HepG2 (cell line): ENCODE data around the gene S100A7. TPM values are rescaled to one million over a fixed set of nuclear protein-coding genes. Genes with fewer than 3 reads are reported as not detected.

Experiments used
- DNMT3B ChIP-seq: conservative IDR thresholded peaks from 2 replicates; pipeline ENCODE4 v1.6.1; 2016; ENCODE audit warnings: missing biosample characterization, control low read depth
- KDM1A ChIP-seq: IDR thresholded peaks from 2 replicates; pipeline ENCODE4 v1.6.1; 2016; ENCODE audit warnings: missing compliant biosample characterization
- MAFG ChIP-seq: sonication (generic); formaldehyde crosslinking; IDR thresholded peaks from 2 replicates; pipeline ENCODE4 v1.5.1; 2020; ENCODE audit warnings: mild to moderate bottlenecking, missing genetic modification reagents
- NCOR1 ChIP-seq: fragments of 200-600 bp; sonication (generic); IDR thresholded peaks from 2 replicates; pipeline ENCODE4 v1.7.0; 2017; ENCODE audit warnings: antibody characterized with exemption, low read length, borderline replicate concordance
- SRSF4 ChIP-seq: fragments of 200-400 bp; formaldehyde crosslinking; IDR thresholded peaks from one replicate; pipeline ENCODE4 v1.6.1; 2018; ENCODE audit warnings: mild to moderate bottlenecking, low read depth, low read length, moderate library complexity; ENCODE audit not compliant: poor library complexity, severe bottlenecking
- ZIK1 ChIP-seq: sonication (generic); formaldehyde crosslinking; IDR thresholded peaks from 2 replicates; pipeline ENCODE4 v1.5.0; 2020; ENCODE audit warnings: mild to moderate bottlenecking, low read depth, missing genetic modification reagents, borderline replicate concordance
- ZMYM4 ChIP-seq: sonication (generic); formaldehyde crosslinking; IDR thresholded peaks from 2 replicates; pipeline ENCODE4 v1.8.1; 2023; ENCODE audit warnings: mild to moderate bottlenecking, missing genetic modification reagents
- ZNF382 ChIP-seq: sonication (generic); formaldehyde crosslinking; IDR thresholded peaks from 2 replicates; pipeline ENCODE4 v1.5.0; 2020; ENCODE audit warnings: missing genetic modification reagents, mild to moderate bottlenecking, borderline replicate concordance
- polyA plus RNA-seq, 8 experiments: library from polyadenylated mRNA; depleted of rRNA in 3 of 8; stranded (reverse) in 7 of 8; unstranded in 1 of 8; fragments of >200 nt; fragmentation: Illumina TruSeq in 4 of 8; extraction: Trizol in 4 of 8; gene quantifications; 2 replicates each; pipeline versions ENCODE4 v1.2.1 to v1.2.3, GENCODE V29; 2011 to 2016; ENCODE audit warnings: low read depth in 4 of 8, missing spikeins in 1 of 8, mixed read lengths in 1 of 8; ENCODE audit not compliant: insufficient read depth in 1 of 8
- total RNA-seq, 5 experiments: library from RNA; depleted of rRNA; stranded (reverse); fragments of >200 nt; fragmentation: Illumina TruSeq; extraction: Trizol; gene quantifications; 2 replicates each; pipeline ENCODE4 v1.2.3, GENCODE V29; 2016; ENCODE audit warnings: low read depth in 1 of 5
- TF ChIP-seq, protein P1 (sequence below): sonication (generic); formaldehyde crosslinking; IDR thresholded peaks from 2 replicates; pipeline ENCODE4 v1.4.0; 2020; ENCODE audit warnings: mild to moderate bottlenecking, missing genetic modification reagents
- TF ChIP-seq, protein P2 (sequence below): IDR thresholded peaks from 2 replicates; pipeline ENCODE4 v1.6.1; 2016
- TF ChIP-seq, protein P3 (sequence below): sonication (generic); formaldehyde crosslinking; IDR thresholded peaks from 2 replicates; pipeline ENCODE4 v1.5.0; 2020; ENCODE audit warnings: missing genetic modification reagents
- TF ChIP-seq, protein P4 (sequence below): sonication (generic); formaldehyde crosslinking; IDR thresholded peaks from 2 replicates; pipeline ENCODE4 v1.4.0; 2020; ENCODE audit warnings: missing genetic modification reagents

The S100A7 gene
- total and polyA plus RNA-seq, 2 of the 13 experiments (the other 11 are each of a cell fraction or from before 2014, with no cell fraction given) = not detected

DNA sequence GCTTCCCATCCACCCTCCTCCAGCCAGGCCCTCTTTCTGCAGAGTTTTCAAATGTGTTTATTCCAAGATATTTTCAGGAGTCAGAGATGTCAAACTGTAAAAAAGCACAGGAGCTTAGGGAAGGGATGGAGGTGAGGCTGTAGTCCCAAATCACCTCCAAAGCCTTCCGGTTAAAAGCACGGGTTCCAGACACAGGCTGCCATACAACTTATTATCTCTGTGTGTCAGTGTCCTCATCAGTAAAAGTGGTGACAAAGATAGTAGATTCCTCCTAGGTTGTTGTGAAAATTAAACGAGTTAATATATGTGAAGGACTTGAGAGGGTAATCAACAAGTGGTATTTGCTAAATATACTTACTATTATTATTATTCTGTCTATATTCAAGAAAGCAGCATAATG lies 29.0 kb downstream of the S100A7 start (continued):
- TF ChIP-seq, protein P1, sequence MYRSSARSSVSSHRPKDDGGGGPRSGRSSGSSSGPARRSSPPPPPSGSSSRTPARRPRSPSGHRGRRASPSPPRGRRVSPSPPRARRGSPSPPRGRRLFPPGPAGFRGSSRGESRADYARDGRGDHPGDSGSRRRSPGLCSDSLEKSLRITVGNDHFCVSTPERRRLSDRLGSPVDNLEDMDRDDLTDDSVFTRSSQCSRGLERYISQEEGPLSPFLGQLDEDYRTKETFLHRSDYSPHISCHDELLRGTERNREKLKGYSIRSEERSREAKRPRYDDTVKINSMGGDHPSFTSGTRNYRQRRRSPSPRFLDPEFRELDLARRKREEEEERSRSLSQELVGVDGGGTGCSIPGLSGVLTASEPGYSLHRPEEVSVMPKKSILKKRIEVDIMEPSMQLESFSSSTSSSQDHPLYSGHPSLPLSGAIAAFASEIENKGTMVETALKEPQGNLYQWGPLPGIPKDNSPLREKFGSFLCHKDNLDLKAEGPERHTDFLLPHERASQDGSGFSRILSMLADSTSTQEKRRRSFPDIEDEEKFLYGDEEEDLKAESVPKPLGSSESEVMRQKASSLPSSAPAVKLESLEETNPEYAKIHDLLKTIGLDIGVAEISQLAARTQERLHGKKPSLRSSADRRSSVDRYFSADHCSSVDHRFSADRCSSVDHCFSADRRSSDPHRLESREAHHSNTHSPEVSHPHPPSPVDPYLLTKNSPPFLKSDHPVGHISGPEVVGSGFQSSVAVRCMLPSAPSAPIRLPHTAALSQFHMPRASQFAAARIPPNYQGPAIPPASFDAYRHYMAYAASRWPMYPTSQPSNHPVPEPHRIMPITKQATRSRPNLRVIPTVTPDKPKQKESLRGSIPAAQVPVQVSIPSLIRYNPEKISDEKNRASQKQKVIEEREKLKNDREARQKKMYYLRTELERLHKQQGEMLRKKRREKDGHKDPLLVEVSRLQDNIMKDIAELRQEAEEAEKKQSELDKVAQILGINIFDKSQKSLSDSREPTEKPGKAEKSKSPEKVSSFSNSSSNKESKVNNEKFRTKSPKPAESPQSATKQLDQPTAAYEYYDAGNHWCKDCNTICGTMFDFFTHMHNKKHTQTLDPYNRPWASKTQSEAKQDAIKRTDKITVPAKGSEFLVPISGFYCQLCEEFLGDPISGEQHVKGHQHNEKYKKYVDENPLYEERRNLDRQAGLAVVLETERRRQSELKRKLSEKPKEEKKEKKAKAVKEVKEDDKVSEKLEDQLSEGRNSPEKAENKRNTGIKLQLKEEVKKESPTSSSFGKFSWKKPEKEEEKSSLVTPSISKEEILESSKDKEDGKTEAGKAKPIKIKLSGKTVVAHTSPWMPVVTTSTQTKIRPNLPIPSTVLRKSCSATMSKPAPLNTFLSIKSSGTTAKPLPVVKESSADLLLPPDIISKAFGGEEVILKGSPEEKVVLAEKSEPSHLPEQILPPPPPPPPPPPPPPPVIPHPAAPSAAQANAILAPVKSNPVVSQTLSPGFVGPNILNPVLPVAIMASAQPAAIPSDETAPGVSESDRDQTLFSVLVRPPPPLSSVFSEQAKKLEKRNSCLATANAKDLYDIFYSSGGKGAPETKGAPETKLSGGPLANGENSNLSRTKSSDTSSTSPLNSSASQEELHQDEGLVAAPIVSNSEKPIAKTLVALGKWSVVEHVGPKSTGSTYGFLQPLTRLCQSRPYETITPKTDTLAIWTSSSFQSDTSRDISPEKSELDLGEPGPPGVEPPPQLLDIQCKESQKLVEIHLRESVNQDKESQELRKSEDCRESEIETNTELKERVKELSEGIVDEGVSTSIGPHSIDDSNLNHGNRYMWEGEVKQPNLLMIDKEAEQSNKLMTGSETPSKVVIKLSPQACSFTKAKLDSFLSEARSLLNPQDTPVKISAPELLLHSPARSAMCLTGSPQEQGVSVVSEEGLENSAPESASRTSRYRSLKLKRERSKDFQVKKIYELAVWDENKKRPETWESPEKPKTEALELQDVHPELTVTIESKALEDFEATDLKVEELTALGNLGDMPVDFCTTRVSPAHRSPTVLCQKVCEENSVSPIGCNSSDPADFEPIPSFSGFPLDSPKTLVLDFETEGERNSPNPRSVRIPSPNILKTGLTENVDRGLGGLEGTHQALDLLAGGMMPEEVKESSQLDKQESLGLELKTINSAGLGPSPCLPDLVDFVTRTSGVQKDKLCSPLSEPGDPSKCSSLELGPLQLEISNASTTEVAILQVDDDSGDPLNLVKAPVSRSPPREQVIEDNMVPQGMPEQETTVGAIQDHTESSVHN (CRISPR knock-in tag) = no peak
- TF ChIP-seq, protein P2, sequence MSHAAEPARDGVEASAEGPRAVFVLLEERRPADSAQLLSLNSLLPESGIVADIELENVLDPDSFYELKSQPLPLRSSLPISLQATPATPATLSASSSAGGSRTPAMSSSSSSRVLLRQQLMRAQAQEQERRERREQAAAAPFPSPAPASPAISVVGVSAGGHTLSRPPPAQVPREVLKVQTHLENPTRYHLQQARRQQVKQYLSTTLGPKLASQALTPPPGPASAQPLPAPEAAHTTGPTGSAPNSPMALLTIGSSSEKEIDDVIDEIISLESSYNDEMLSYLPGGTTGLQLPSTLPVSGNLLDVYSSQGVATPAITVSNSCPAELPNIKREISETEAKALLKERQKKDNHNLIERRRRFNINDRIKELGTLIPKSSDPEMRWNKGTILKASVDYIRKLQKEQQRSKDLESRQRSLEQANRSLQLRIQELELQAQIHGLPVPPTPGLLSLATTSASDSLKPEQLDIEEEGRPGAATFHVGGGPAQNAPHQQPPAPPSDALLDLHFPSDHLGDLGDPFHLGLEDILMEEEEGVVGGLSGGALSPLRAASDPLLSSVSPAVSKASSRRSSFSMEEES = no peak
- TF ChIP-seq ZIK1 (no peak), KDM1A (CRISPR knock-in tag) (no peak), ZMYM4 (CRISPR knock-in tag) (no peak), NCOR1 (no peak), DNMT3B (CRISPR knock-in tag) (no peak), MAFG (CRISPR knock-in tag) (no peak), ZNF382 (CRISPR knock-in tag) (no peak), SRSF4 (no peak)
- TF ChIP-seq, protein P3, sequence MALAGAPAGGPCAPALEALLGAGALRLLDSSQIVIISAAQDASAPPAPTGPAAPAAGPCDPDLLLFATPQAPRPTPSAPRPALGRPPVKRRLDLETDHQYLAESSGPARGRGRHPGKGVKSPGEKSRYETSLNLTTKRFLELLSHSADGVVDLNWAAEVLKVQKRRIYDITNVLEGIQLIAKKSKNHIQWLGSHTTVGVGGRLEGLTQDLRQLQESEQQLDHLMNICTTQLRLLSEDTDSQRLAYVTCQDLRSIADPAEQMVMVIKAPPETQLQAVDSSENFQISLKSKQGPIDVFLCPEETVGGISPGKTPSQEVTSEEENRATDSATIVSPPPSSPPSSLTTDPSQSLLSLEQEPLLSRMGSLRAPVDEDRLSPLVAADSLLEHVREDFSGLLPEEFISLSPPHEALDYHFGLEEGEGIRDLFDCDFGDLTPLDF (CRISPR knock-in tag) = no peak
- TF ChIP-seq, protein P4, sequence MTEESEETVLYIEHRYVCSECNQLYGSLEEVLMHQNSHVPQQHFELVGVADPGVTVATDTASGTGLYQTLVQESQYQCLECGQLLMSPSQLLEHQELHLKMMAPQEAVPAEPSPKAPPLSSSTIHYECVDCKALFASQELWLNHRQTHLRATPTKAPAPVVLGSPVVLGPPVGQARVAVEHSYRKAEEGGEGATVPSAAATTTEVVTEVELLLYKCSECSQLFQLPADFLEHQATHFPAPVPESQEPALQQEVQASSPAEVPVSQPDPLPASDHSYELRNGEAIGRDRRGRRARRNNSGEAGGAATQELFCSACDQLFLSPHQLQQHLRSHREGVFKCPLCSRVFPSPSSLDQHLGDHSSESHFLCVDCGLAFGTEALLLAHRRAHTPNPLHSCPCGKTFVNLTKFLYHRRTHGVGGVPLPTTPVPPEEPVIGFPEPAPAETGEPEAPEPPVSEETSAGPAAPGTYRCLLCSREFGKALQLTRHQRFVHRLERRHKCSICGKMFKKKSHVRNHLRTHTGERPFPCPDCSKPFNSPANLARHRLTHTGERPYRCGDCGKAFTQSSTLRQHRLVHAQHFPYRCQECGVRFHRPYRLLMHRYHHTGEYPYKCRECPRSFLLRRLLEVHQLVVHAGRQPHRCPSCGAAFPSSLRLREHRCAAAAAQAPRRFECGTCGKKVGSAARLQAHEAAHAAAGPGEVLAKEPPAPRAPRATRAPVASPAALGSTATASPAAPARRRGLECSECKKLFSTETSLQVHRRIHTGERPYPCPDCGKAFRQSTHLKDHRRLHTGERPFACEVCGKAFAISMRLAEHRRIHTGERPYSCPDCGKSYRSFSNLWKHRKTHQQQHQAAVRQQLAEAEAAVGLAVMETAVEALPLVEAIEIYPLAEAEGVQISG = no peak
